BE2C (cell line): Measurements from ENCODE around the gene ATF6.
"Not testable (repeated sequence)": the region's sequence is repeated elsewhere in the genome, so short reads cannot be mapped to it uniquely, and the experiment has no call there.

ENCODE experiments used
- DNase-seq: peaks from one replicate; pipeline ENCODE4 v3.0.0-alpha.2; 2020
- H3K27me3 ChIP-seq: fragments of 250-450 bp; sonication (Bioruptor Pico); 2 replicates; pipeline ENCODE4 v1.5.1; 2020; ENCODE audit warnings: mild to moderate bottlenecking
- H3K36me3 ChIP-seq: fragments of 250-450 bp; sonication (Bioruptor Pico); 2 replicates; pipeline ENCODE4 v1.5.1; 2020; ENCODE audit warnings: mild to moderate bottlenecking
- H3K4me1 ChIP-seq: fragments of 250-450 bp; sonication (Bioruptor Pico); 2 replicates; pipeline ENCODE4 v1.5.1; 2020
- H3K4me3 ChIP-seq: 2 replicates; pipeline ENCODE4 v1.5.1; 2011; ENCODE audit warnings: low read depth, low read length
- H3K9me3 ChIP-seq: fragments of 250-450 bp; sonication (Bioruptor Pico); 2 replicates; pipeline ENCODE4 v1.5.1; 2020
- TF ChIP-seq, protein P1 (sequence below): IDR thresholded peaks from 2 replicates; pipeline ENCODE4 v1.5.1; 2012; ENCODE audit warnings: mild to moderate bottlenecking, low read depth, low read length

ATF6 gene

GRCh38 chr1:161721738-161722343 lies 44.3 kb upstream of the ATF6 start:
- Histone ChIP-seq H3K4me1 (no peaks in the 10 kb centered on the region), H3K9me3 (no peaks in the 10 kb centered on the region), H3K27me3 (peaks cover 14% of the 10 kb centered on the region), H3K4me3 (no peak overlapping the region), H3K36me3 (no peaks in the 10 kb centered on the region)
- TF ChIP-seq, protein P1, sequence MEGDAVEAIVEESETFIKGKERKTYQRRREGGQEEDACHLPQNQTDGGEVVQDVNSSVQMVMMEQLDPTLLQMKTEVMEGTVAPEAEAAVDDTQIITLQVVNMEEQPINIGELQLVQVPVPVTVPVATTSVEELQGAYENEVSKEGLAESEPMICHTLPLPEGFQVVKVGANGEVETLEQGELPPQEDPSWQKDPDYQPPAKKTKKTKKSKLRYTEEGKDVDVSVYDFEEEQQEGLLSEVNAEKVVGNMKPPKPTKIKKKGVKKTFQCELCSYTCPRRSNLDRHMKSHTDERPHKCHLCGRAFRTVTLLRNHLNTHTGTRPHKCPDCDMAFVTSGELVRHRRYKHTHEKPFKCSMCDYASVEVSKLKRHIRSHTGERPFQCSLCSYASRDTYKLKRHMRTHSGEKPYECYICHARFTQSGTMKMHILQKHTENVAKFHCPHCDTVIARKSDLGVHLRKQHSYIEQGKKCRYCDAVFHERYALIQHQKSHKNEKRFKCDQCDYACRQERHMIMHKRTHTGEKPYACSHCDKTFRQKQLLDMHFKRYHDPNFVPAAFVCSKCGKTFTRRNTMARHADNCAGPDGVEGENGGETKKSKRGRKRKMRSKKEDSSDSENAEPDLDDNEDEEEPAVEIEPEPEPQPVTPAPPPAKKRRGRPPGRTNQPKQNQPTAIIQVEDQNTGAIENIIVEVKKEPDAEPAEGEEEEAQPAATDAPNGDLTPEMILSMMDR, result no peak
- no peak for DNase-seq

DNA sequence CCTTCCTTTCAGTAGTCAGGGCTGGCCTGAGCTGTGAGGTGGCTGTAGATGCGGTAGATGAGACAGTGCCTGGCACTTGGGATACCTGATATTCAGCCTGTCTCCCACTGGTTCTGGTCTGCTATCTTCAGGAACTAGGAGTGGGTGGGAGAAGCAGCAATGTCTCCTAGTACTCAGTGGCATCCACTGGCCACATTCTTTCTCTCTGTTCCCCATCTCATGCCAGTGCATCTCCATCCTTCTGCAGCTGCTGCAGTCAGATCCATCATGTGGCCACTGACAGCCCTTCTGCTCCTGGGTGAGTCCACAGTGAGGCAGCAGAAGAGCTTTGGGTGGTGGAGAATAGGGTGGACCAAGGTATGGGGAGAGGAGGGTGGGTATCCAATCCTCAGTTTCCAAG lies 43.7 kb upstream of the ATF6 start:
- TF ChIP-seq, protein P1, result no peak
- no peak overlapping the region for H3K4me3 ChIP-seq
- no peaks in the 10 kb centered on the region for H3K9me3 ChIP-seq
- no peaks in the 10 kb centered on the region for H3K4me1 ChIP-seq
- no peaks in the 10 kb centered on the region for H3K36me3 ChIP-seq
- no peak for DNase-seq
- peaks cover 14% of the 10 kb centered on the region for H3K27me3 ChIP-seq

- Histone ChIP-seq H3K9me3 (no peaks in the 10 kb centered on the region), H3K27me3 (peaks cover 14% of the 10 kb centered on the region), H3K4me3 (no peak overlapping the region), H3K4me1 (no peaks in the 10 kb centered on the region), H3K36me3 (no peaks in the 10 kb centered on the region)
- no peak for DNase-seq
- TF ChIP-seq, protein P1, result no peak
These were observed 42.5 kb upstream of the ATF6 start for GRCh38 chr1:161723459-161724141.

DNA sequence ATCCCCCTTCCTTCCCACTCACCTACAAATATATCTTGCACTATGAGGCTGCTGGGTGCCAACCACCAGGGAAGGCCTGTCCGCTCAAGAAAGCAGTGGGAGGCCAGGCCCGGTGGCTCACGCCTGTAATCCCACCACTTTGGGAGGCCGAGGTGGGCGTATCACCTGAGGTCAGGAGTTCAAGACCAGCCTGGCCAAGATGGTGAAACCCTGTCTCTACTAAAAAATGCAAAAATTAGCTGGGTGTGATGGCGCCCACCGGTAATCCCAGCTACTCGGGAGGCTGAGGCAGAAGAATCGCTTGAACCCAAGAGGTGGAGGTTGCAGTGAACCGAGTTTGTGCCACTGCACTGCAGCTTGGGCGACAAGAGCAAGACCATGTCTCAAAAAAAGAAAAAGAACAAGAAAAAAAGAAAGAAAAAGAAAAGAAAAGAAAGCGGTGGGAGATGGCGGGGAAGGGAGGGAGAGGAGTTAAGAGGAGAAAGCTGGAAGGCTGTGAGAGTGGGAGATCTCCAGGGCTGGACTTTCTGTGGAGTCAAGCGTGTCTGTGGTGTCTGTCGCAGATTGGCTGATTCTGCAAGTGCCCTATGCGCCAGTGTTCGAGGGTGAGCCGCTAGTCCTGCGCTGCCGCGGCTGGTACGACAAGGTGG lies 40.7 kb upstream of the ATF6 start:
- H3K36me3 ChIP-seq, H3K9me3 ChIP-seq, H3K4me1 ChIP-seq, DNase-seq: not testable (repeated sequence)
- Histone ChIP-seq H3K27me3 (peaks cover 14% of the 10 kb centered on the region), H3K4me3 (peak overlapping the region; percentile 84)

DNA sequence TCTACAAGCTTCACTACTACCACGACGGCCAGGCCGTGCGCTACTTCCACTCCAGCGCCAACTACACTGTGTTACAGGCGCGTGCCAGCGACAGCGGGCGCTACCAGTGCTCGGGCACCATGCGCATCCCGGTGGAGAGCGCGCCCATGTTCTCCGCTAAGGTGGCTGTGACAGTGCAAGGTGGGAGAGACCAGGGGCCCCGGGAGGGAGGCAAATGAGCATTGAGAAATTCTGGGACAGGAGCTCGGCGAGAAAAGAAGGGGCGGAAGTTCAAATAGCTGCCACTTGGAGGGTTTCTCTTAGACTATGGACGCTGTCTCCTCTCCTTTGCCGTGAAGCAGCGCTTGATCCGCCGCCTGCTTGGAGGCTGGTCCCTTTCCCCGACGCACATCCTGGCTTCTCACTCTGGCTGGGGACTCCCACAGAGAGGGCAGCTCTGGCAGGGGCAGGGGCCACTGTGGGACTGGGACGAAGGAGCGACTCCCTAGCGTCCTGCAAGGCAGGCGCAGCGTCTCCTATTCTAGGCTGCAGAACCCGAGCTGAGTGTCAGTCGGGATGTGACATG lies 40.1 kb upstream of the ATF6 start:
- H3K36me3 ChIP-seq, result no peaks in the 10 kb centered on the region
- H3K4me1 ChIP-seq, result no peaks in the 10 kb centered on the region
- peaks cover 15% of the 10 kb centered on the region for H3K27me3 ChIP-seq
- H3K9me3 ChIP-seq, result no peaks in the 10 kb centered on the region
- DNase-seq, result peak; percentile 55
- H3K4me3 ChIP-seq, result peak overlapping the region; percentile 84
- TF ChIP-seq, protein P1, result peak; percentile 41

DNA sequence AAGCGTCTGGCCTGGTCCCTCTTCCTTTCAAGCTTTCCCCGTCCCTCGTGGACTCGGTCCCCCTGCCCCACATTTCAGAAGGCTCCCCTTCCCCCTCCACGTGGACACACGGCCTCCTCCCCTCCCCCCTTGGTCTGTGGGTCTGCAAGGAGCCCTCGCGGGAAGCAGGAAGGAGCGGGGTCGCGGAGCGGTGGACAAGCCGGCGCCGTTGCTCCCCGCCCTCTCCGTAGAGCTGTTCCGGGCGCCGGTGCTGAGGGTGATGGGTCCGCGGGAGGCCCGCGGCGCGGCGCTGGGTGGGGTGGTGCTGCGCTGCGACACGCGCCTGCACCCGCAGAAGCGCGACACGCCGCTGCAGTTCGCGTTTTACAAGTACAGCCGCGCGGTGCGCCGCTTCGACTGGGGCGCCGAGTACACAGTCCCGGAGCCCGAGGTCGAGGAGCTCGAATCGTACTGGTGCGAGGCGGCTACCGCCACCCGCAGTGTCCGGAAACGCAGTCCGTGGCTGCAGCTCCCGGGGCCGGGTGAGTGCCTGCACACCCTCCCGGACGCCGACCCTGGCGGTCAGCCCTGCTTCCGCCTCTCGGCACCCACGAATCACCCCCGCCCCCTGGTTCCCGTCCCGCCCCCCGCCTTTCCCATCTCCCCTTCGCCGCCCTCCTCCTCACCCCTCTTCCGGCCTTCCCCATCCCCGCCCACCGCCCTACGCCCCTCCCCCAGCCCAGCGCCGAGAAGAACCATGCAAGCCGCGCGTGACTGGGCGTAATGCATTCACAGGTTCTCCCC lies 39.5 kb upstream of the ATF6 start:
- no peaks in the 10 kb centered on the region for H3K9me3 ChIP-seq
- peak; percentile 89 for DNase-seq
- H3K36me3 ChIP-seq, result no peaks in the 10 kb centered on the region
- H3K4me1 ChIP-seq, result no peaks in the 10 kb centered on the region
- peak overlapping the region; percentile 84 for H3K4me3 ChIP-seq
- TF ChIP-seq, protein P1, result no peak
- peaks cover 22% of the 10 kb centered on the region for H3K27me3 ChIP-seq
